ENCODE measurements around the gene TMEM53.

TMEM53 gene

DNA sequence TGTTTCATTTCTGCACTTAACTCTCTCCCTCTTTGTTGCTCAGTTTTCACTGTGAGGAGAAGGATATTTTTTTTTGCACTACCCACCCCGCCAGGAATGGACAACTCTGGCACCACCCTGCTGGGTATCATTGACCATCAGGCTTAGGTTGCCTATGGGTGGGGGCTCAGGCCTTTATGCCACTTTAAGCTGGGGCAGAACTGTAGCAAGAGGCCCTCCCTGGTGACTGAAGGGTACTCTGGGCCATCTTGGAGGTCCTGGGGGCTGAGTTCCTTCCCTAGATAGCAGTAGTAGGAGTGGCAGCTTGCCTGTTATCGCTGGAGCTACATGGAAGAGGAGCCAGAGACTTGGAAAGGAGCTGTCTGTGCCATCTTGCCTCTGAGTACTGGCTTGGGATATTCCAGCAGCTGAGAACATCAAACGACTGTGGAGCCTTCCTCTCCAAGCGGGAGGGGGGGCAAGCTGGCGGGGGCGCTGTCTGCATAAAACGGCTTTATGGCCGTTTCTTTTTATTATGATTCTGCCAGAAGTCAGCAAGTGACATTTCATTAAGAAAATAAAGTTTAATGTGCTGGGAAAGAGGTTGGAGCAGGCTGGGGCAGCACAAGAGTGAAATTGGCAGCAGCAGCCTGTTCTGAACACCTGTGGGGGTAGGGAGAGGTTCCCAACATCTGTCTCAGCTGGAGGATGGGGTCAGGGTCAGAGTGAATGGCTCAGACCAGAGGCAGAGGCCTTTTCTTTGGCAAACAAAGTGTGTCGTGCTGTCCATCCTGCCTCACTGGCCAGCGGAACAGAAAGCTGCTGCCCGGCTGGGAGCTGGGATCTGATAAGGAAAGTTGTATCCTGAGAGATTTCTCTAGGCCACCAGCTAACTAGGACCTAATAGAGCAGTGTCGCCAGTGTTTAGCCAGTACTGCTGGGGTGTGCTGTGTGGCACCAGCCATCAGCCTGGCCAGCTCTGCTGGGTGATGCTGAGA, 32.9 kb downstream of the TMEM53 start:
- no peaks in the 10 kb centered on the region for H3K36me3 ChIP-seq (ENCODE audit: low read length)
- H3K79me2 ChIP-seq (ENCODE audit: insufficient read depth, low read length) = no peaks in the 10 kb centered on the region

GRCh38 chr1:44640200-44640853, 34.0 kb downstream of the TMEM53 start:
- no peaks in the 10 kb centered on the region for H3K27me3 ChIP-seq (ENCODE audit: low read length)
- no peak overlapping the region for H3K4me2 ChIP-seq (ENCODE audit: low read depth, low read length, poor library complexity, severe bottlenecking)
- no peaks in the 10 kb centered on the region for H4K20me1 ChIP-seq (ENCODE audit: low read depth, low read length)
- no peaks in the 10 kb centered on the region for H3K79me2 ChIP-seq (ENCODE audit: insufficient read depth, low read length)
- no peaks in the 10 kb centered on the region for H3F3A ChIP-seq (ENCODE audit: insufficient read depth)
- H3K4me3 ChIP-seq (ENCODE audit: insufficient read depth, low read length, poor library complexity, severe bottlenecking) = no peak overlapping the region
- TF ChIP-seq EZH2phosphoT487 (conservative IDR thresholded peaks at IDR 0.05; ENCODE audit: low read length) (no peak), CTCF (IDR thresholded peaks at IDR 0.05; ENCODE audit: insufficient read depth, low read length, poor library complexity, severe bottlenecking) (no peak)
- H3K9me2 ChIP-seq (replicated peaks; ENCODE audit: insufficient read depth, low read length) = no peaks in the 10 kb centered on the region
- no peak overlapping the region for H2AFZ ChIP-seq (ENCODE audit: low read depth, low read length, severe bottlenecking)
- no peak overlapping the region for H3K9ac ChIP-seq (ENCODE audit: low read length)
- no peaks in the 10 kb centered on the region for H3K9me3 ChIP-seq (ENCODE audit: insufficient read depth, low read length)
- H3K36me3 ChIP-seq (ENCODE audit: low read length) = no peaks in the 10 kb centered on the region
- H3K27ac ChIP-seq (ENCODE audit: low read depth, low read length) = no peak overlapping the region

More for the DNA sequence above, 32.9 kb downstream of the TMEM53 start:
- Histone ChIP-seq H3K4me3 (ENCODE audit: insufficient read depth, low read length, poor library complexity, severe bottlenecking) (no peak overlapping the region), H3F3A (ENCODE audit: insufficient read depth) (no peaks in the 10 kb centered on the region), H3K9me2 (replicated peaks; ENCODE audit: insufficient read depth, low read length) (no peaks in the 10 kb centered on the region), H3K27me3 (ENCODE audit: low read length) (no peaks in the 10 kb centered on the region), H2AFZ (ENCODE audit: low read depth, low read length, severe bottlenecking) (no peak overlapping the region), H3K9ac (ENCODE audit: low read length) (no peak overlapping the region), H3K27ac (ENCODE audit: low read depth, low read length) (no peak overlapping the region), H4K20me1 (ENCODE audit: low read depth, low read length) (no peaks in the 10 kb centered on the region), H3K4me2 (ENCODE audit: low read depth, low read length, poor library complexity, severe bottlenecking) (no peak overlapping the region), H3K9me3 (ENCODE audit: insufficient read depth, low read length) (no peaks in the 10 kb centered on the region)
- TF ChIP-seq CTCF (IDR thresholded peaks at IDR 0.05; ENCODE audit: insufficient read depth, low read length, poor library complexity, severe bottlenecking) = no peak
- TF ChIP-seq EZH2phosphoT487 (conservative IDR thresholded peaks at IDR 0.05; ENCODE audit: low read length) = no peak

GRCh38 chr1:44637702-44638411, 36.4 kb downstream of the TMEM53 start:
- Histone ChIP-seq H3K4me2 (ENCODE audit: low read depth, low read length, poor library complexity, severe bottlenecking) (no peak overlapping the region), H3K27ac (ENCODE audit: low read depth, low read length) (no peak overlapping the region), H3K79me2 (ENCODE audit: insufficient read depth, low read length) (peaks cover 5% of the 10 kb centered on the region; the same call in 1 of the 2 replicates), H3F3A (ENCODE audit: insufficient read depth) (no peaks in the 10 kb centered on the region), H3K4me3 (ENCODE audit: insufficient read depth, low read length, poor library complexity, severe bottlenecking) (no peak overlapping the region), H3K9ac (ENCODE audit: low read length) (no peak overlapping the region), H4K20me1 (ENCODE audit: low read depth, low read length) (no peaks in the 10 kb centered on the region), H3K36me3 (ENCODE audit: low read length) (no peaks in the 10 kb centered on the region), H3K27me3 (ENCODE audit: low read length) (no peaks in the 10 kb centered on the region), H3K9me3 (ENCODE audit: insufficient read depth, low read length) (no peaks in the 10 kb centered on the region), H3K9me2 (replicated peaks; ENCODE audit: insufficient read depth, low read length) (no peaks in the 10 kb centered on the region), H2AFZ (ENCODE audit: low read depth, low read length, severe bottlenecking) (no peak overlapping the region)
- no peak for TF ChIP-seq CTCF (IDR thresholded peaks at IDR 0.05; ENCODE audit: insufficient read depth, low read length, poor library complexity, severe bottlenecking)

All from SU-DHL-6 (cell line).